ENCODE data around the gene SPACA5. TPM values are rescaled to one million over a fixed set of nuclear protein-coding genes. Genes with fewer than 3 reads are reported as not detected.
"Not testable (repeated sequence)": the region's sequence is repeated elsewhere in the genome, so short reads cannot be mapped to it uniquely, and the experiment has no call there.

SPACA5 gene
- polyA plus RNA-seq, 2 donors = not detected

- 78 to 90% methylated on average over 1 of the region's 1 CpG for WGBS, 2 donors
- Histone ChIP-seq H3K4me1 (ENCODE audit: control insufficient read depth in 2 of 2, insufficient read depth in 2 of 2, low read length in 1 of 2) (no peaks in the 10 kb centered on the region), H3K9me3 (ENCODE audit: control insufficient read depth in 2 of 2, insufficient read depth in 1 of 2, low read depth in 1 of 2, low read length in 1 of 2) (no peaks in the 10 kb centered on the region), H3K4me3 (ENCODE audit: low read depth in 1 of 2, low read length in 2 of 2) (no peak overlapping the region), H3K36me3 (ENCODE audit: control insufficient read depth in 2 of 2, insufficient read depth in 2 of 2, low read length in 1 of 2) (no peaks in the 10 kb centered on the region), H3K27ac (ENCODE audit: low read depth in 2 of 2, low read length in 1 of 2) (no peak overlapping the region), H3K27me3 (ENCODE audit: control insufficient read depth in 1 of 2, insufficient read depth in 2 of 2, low read length in 2 of 2) (no peaks in the 10 kb centered on the region)
These were observed 14.8 kb upstream of the SPACA5 start for GRCh38 chrX:47992095-47992380.

GRCh38 chrX:47992669-47993068, 14.1 kb upstream of the SPACA5 start:
- no peak overlapping the region for H3K4me3 ChIP-seq (ENCODE audit: low read depth in 1 of 2, low read length in 2 of 2)
- H3K36me3 ChIP-seq (ENCODE audit: control insufficient read depth in 2 of 2, insufficient read depth in 2 of 2, low read length in 1 of 2) = no peaks in the 10 kb centered on the region
- no peaks in the 10 kb centered on the region for H3K9me3 ChIP-seq (ENCODE audit: control insufficient read depth in 2 of 2, insufficient read depth in 1 of 2, low read depth in 1 of 2, low read length in 1 of 2)
- 90 to 97% methylated on average over 2 of the region's 2 CpGs for WGBS, 2 donors
- H3K27me3 ChIP-seq (ENCODE audit: control insufficient read depth in 1 of 2, insufficient read depth in 2 of 2, low read length in 2 of 2) = no peaks in the 10 kb centered on the region
- no peak overlapping the region for H3K27ac ChIP-seq (ENCODE audit: low read depth in 2 of 2, low read length in 1 of 2)
- H3K4me1 ChIP-seq (ENCODE audit: control insufficient read depth in 2 of 2, insufficient read depth in 2 of 2, low read length in 1 of 2) = no peaks in the 10 kb centered on the region

GRCh38 chrX:48001260-48001659, 5.5 kb upstream of the SPACA5 start:
- H3K27ac ChIP-seq (ENCODE audit: low read depth in 2 of 2, low read length in 1 of 2) = no peak overlapping the region
- WGBS, 2 donors = 79 to 86% methylated on average over 3 of the region's 3 CpGs
- H3K27me3 ChIP-seq (ENCODE audit: control insufficient read depth in 1 of 2, insufficient read depth in 2 of 2, low read length in 2 of 2) = no peaks in the 10 kb centered on the region
- H3K36me3 ChIP-seq (ENCODE audit: control insufficient read depth in 2 of 2, insufficient read depth in 2 of 2, low read length in 1 of 2) = no peaks in the 10 kb centered on the region
- H3K9me3 ChIP-seq (ENCODE audit: control insufficient read depth in 2 of 2, insufficient read depth in 1 of 2, low read depth in 1 of 2, low read length in 1 of 2) = peaks cover 0 to 4% of the 10 kb centered on the region in 2 donors
- H3K4me3 ChIP-seq (ENCODE audit: low read depth in 1 of 2, low read length in 2 of 2) = no peak overlapping the region
- H3K4me1 ChIP-seq (ENCODE audit: control insufficient read depth in 2 of 2, insufficient read depth in 2 of 2, low read length in 1 of 2) = no peaks in the 10 kb centered on the region

GRCh38 chrX:48002319-48002718, 4.5 kb upstream of the SPACA5 start:
- no peak overlapping the region for H3K27ac ChIP-seq (ENCODE audit: low read depth in 2 of 2, low read length in 1 of 2)
- H3K9me3 ChIP-seq (ENCODE audit: control insufficient read depth in 2 of 2, insufficient read depth in 1 of 2, low read depth in 1 of 2, low read length in 1 of 2) = peaks cover 0 to 4% of the 10 kb centered on the region in 2 donors
- no peaks in the 10 kb centered on the region for H3K4me1 ChIP-seq (ENCODE audit: control insufficient read depth in 2 of 2, insufficient read depth in 2 of 2, low read length in 1 of 2)
- no peak overlapping the region for H3K4me3 ChIP-seq (ENCODE audit: low read depth in 1 of 2, low read length in 2 of 2)
- 67 to 85% methylated on average over 3 of the region's 3 CpGs for WGBS, 2 donors
- H3K36me3 ChIP-seq (ENCODE audit: control insufficient read depth in 2 of 2, insufficient read depth in 2 of 2, low read length in 1 of 2) = no peaks in the 10 kb centered on the region
- no peaks in the 10 kb centered on the region for H3K27me3 ChIP-seq (ENCODE audit: control insufficient read depth in 1 of 2, insufficient read depth in 2 of 2, low read length in 2 of 2)

- Histone ChIP-seq H3K4me1 (ENCODE audit: control insufficient read depth in 2 of 2, insufficient read depth in 2 of 2, low read length in 1 of 2) (no peaks in the 10 kb centered on the region), H3K27ac (ENCODE audit: low read depth in 2 of 2, low read length in 1 of 2) (no peak overlapping the region), H3K36me3 (ENCODE audit: control insufficient read depth in 2 of 2, insufficient read depth in 2 of 2, low read length in 1 of 2) (no peaks in the 10 kb centered on the region), H3K27me3 (ENCODE audit: control insufficient read depth in 1 of 2, insufficient read depth in 2 of 2, low read length in 2 of 2) (no peaks in the 10 kb centered on the region), H3K4me3 (ENCODE audit: low read depth in 1 of 2, low read length in 2 of 2) (peak overlapping the region in 1 of 2 donors; percentile 56), H3K9me3 (ENCODE audit: control insufficient read depth in 2 of 2, insufficient read depth in 1 of 2, low read depth in 1 of 2, low read length in 1 of 2) (peaks cover 0 to 4% of the 10 kb centered on the region in 2 donors)
- 39 to 49% methylated on average over 7 of the region's 7 CpGs for WGBS, 2 donors
These were observed 3.9 kb upstream of the SPACA5 start for GRCh38 chrX:48002929-48003328.

GRCh38 chrX:48003367-48003757, 3.4 kb upstream of the SPACA5 start:
- H3K36me3 ChIP-seq (ENCODE audit: control insufficient read depth in 2 of 2, insufficient read depth in 2 of 2, low read length in 1 of 2) = no peaks in the 10 kb centered on the region
- peaks cover 0 to 4% of the 10 kb centered on the region in 2 donors for H3K9me3 ChIP-seq (ENCODE audit: control insufficient read depth in 2 of 2, insufficient read depth in 1 of 2, low read depth in 1 of 2, low read length in 1 of 2)
- no peaks in the 10 kb centered on the region for H3K4me1 ChIP-seq (ENCODE audit: control insufficient read depth in 2 of 2, insufficient read depth in 2 of 2, low read length in 1 of 2)
- H3K4me3 ChIP-seq (ENCODE audit: low read depth in 1 of 2, low read length in 2 of 2) = peak overlapping the region; percentile 56 to 61
- H3K27ac ChIP-seq (ENCODE audit: low read depth in 2 of 2, low read length in 1 of 2) = peak overlapping the region; percentile 64 to 78
- 1 to 34% methylated on average over 17 to 18 of the region's 18 CpGs for WGBS, 2 donors
- H3K27me3 ChIP-seq (ENCODE audit: control insufficient read depth in 1 of 2, insufficient read depth in 2 of 2, low read length in 2 of 2) = no peaks in the 10 kb centered on the region

GRCh38 chrX:48003758-48004457, 2.9 kb upstream of the SPACA5 start, which contains the start of gene ZNF182:
Gene ZNF182, minus strand, starts transcription at chrX:48003989. Its CDS starts 1,380 bp downstream, at chrX:48002609.
- 0 to 27% methylated on average over 33 to 34 of the region's 34 CpGs for WGBS, 2 donors
- Histone ChIP-seq H3K4me1 (ENCODE audit: control insufficient read depth in 2 of 2, insufficient read depth in 2 of 2, low read length in 1 of 2) (no peaks in the 10 kb centered on the region), H3K27ac (ENCODE audit: low read depth in 2 of 2, low read length in 1 of 2) (peak within 1 kb of the TSS; percentile 64 to 82), H3K9me3 (ENCODE audit: control insufficient read depth in 2 of 2, insufficient read depth in 1 of 2, low read depth in 1 of 2, low read length in 1 of 2) (peaks cover 0 to 4% of the 10 kb centered on the region in 2 donors), H3K27me3 (ENCODE audit: control insufficient read depth in 1 of 2, insufficient read depth in 2 of 2, low read length in 2 of 2) (no peaks in the 10 kb centered on the region), H3K36me3 (ENCODE audit: control insufficient read depth in 2 of 2, insufficient read depth in 2 of 2, low read length in 1 of 2) (no peaks in the 10 kb centered on the region), H3K4me3 (ENCODE audit: low read depth in 1 of 2, low read length in 2 of 2) (peak within 1 kb of the TSS; percentile 56 to 61)

GRCh38 chrX:48009445-48009960, 2.7 kb downstream of the SPACA5 start:
- not testable (repeated sequence) for H3K4me3 ChIP-seq (ENCODE audit: low read depth in 1 of 2, low read length in 2 of 2); H3K27me3 ChIP-seq (ENCODE audit: control insufficient read depth in 1 of 2, insufficient read depth in 2 of 2, low read length in 2 of 2); H3K27ac ChIP-seq (ENCODE audit: low read depth in 2 of 2, low read length in 1 of 2); H3K9me3 ChIP-seq (ENCODE audit: control insufficient read depth in 2 of 2, insufficient read depth in 1 of 2, low read depth in 1 of 2, low read length in 1 of 2); H3K4me1 ChIP-seq (ENCODE audit: control insufficient read depth in 2 of 2, insufficient read depth in 2 of 2, low read length in 1 of 2); H3K36me3 ChIP-seq (ENCODE audit: control insufficient read depth in 2 of 2, insufficient read depth in 2 of 2, low read length in 1 of 2)
- WGBS, 2 donors = no CpG with 5 or more reads among the region's 2 CpGs

- not testable (repeated sequence) for H3K4me1 ChIP-seq (ENCODE audit: control insufficient read depth in 2 of 2, insufficient read depth in 2 of 2, low read length in 1 of 2); H3K9me3 ChIP-seq (ENCODE audit: control insufficient read depth in 2 of 2, insufficient read depth in 1 of 2, low read depth in 1 of 2, low read length in 1 of 2); H3K27me3 ChIP-seq (ENCODE audit: control insufficient read depth in 1 of 2, insufficient read depth in 2 of 2, low read length in 2 of 2); H3K4me3 ChIP-seq (ENCODE audit: low read depth in 1 of 2, low read length in 2 of 2); H3K36me3 ChIP-seq (ENCODE audit: control insufficient read depth in 2 of 2, insufficient read depth in 2 of 2, low read length in 1 of 2); H3K27ac ChIP-seq (ENCODE audit: low read depth in 2 of 2, low read length in 1 of 2)
- WGBS, 2 donors = 92 to 98% methylated on average over 25 to 40 of the region's 46 CpGs
These were observed 10.0 kb downstream of the SPACA5 start for GRCh38 chrX:48016583-48017310.

GRCh38 chrX:48019892-48020291, 13.1 kb downstream of the SPACA5 start:
- not testable (repeated sequence) for H3K27ac ChIP-seq (ENCODE audit: low read depth in 2 of 2, low read length in 1 of 2); H3K4me3 ChIP-seq (ENCODE audit: low read depth in 1 of 2, low read length in 2 of 2); H3K36me3 ChIP-seq (ENCODE audit: control insufficient read depth in 2 of 2, insufficient read depth in 2 of 2, low read length in 1 of 2); H3K4me1 ChIP-seq (ENCODE audit: control insufficient read depth in 2 of 2, insufficient read depth in 2 of 2, low read length in 1 of 2); H3K9me3 ChIP-seq (ENCODE audit: control insufficient read depth in 2 of 2, insufficient read depth in 1 of 2, low read depth in 1 of 2, low read length in 1 of 2); H3K27me3 ChIP-seq (ENCODE audit: control insufficient read depth in 1 of 2, insufficient read depth in 2 of 2, low read length in 2 of 2)
- WGBS, 2 donors = no CpG with 5 or more reads among the region's 1 CpG

All from esophagus (tissue), 2 donors.